GM21360 (cell line): Measurements from ENCODE around the gene PC.

ENCODE experiments used
- ATAC-seq: cut with Tn5 transposase; IDR thresholded peaks from one replicate; pipeline ENCODE4 v1.9.1; 2021; ENCODE audit warnings: mild to moderate bottlenecking, moderate library complexity; ENCODE audit not compliant: unreplicated experiment

Gene PC

GRCh38 chr11:66887526-66887925 is 70.7 kb downstream of the PC start:
- no peak for ATAC-seq

GRCh38 chr11:66886671-66887221 is 71.4 kb downstream of the PC start:
- ATAC-seq = no peak

DNA sequence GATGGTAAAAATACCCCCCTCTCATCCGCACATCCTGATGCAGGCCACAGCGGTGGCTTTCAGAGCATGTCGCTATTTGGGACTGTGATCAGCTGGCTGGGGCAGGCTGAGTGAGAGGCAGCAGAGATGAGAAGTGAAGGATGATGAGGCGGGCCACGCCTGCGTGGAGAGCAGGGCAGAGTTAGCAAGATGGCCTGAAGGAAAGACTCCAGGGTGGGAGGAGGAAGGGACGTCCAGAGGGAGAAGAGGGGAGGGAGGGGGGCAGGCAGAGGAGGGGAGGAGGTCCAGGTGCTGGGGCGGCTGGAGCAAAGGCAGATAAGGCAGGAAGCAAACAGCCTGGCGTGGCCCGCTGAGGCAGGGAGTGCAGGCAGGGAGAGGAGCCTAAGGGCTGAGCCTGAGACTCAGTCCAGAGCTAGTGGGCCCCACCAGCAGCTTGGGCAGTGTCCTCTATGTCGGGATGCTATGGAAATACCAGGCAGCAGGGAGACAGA is 72.2 kb downstream of the PC start:
- ATAC-seq = no peak

DNA sequence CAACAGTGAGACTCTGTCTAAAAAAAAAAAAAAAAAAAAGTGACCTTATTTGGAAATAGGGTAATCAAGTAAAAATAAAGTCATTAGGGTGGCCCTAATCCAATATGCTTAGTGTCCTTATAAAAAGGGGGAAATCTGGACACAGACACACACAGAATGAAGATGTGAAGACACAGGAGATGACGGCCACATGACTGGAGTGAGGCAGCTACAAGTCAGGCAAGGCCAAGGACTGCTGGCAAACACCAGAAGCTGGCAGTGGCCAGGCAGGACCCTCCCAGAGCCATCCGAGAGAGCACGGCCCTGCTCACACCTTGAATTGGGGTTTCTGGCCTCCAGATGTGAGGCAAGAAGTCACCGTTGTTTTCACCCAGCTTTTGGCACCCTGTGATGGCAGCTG is 72.7 kb downstream of the PC start:
- ATAC-seq = no peak

DNA sequence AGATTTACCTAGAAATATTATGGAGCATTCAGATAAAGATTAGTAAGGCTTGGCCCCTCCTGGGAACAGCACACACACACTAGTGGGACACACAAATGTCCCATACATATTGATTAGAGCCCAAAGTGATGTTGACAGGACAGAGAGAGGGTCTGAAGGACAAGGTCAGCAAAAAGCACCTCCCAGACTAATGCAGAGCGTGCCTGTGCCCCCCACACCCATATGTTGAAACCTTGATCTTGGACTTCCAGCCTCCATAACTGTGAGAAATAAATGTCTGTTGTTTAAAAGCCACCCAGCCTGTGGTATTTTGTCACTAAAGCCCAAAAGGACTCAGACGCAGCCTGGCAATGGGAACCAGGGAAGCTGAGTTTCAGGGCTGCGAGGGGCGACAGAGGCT is 73.7 kb downstream of the PC start:
- no peak for ATAC-seq

DNA sequence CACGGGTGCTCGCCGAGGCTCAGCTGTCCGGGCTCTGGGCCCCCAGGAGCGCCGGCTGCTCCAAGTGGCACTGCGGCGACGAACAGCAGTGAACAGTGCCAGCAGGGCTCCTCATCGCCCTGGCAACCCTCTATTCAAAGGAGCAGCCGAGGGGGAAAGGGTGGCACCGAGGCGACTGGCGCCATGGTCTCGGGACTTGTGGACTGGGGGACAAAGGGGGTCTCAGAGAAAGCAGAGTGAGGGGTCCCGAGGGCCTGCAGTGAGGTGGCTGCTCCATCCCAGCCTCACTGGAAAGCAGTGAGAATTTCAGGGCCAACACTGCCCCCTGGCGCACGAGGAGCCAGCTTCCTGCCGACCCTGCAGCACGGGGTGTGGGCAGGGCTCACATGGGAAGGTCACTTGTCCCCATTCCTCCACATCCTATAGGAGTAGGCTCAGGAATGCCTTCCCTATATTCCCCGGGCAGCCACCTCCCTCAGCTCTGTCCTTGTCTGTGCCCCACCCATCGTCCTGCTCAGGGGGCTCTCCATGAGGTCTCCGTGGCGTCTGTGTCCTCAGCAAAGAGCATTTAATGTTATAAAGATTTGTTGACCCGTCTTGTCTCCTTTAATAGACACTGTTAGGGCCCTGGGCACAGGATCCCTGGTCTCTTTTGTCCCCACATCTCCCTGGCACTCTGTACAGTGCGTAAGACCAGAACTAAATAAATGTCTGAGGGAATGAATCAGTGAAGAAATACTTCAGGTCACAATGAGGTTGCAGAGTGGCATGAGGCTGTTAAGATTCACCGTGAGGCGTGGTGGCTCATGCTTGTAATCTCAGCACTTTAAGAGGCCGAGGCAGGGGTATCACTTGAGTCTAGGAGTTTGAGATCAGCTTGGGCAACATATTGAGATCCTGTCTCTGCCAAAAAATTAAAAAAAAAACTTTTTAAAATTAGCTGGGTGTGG is 74.9 kb downstream of the PC start:
- no peak for ATAC-seq

DNA sequence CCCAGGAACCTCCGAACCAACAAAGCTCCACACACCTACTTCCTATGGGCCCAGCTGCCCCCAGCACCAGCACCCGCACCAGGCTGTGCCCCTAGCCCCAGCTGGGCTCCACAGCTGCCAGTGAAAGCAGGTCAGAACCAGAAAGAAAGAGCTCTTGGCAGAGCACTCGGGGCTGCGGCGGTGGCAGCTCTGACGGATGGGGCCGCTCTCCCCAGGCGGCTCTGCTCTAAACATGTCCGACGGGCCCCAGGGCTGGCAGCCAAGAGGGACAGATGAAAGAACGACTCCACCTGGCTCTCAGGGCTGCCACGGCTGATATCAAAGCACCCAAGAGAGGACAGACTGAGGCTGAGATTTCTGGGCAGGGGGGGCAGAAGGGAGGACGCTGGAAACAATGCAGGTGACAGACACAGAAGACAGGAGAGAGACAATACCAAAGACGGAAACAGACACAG is 75.6 kb downstream of the PC start:
- ATAC-seq = no peak

DNA sequence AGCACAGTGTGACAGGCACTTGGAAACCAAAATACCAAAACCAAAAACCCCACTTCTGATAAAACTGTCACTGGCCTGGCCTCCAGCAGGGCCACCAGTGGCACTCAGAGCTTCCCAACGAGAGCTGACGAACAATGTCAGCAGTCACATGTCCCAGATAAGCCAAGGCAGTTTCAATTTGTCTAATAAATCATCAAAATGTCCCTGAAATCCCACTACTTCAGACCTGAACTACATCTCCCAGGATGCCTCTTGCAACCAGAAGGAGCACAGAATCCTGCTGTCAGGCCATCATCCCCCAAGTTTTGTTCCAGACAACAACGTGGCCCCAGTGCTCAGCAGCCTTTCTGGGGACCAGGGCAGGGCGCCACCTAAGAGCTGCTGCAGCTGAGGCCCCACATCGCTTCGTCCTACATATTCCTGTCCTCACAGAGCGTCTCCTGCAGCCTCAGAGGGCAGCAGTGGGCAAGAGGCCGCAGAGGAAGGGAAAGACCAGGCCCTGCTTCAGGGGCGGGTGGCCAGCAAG is 76.2 kb downstream of the PC start:
- no peak for ATAC-seq

DNA sequence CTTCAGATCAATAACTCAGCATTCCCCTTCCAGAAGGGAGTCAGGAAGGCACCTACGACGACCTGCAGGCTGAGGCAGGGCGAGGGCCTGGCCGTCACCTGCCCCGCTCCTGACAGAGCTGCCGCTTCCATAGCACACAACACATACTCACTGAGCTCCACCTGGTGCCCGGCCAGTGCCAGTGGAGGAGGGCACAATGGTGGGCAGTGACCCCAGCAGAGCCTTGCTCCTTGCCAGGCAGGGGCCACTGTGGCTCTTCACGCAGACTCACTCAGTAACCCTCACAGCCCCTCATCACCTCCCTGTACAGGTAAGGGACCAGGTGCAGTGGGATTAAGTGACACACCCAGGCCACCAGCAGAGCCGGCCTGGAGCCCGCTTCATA is 76.7 kb downstream of the PC start:
- no peak for ATAC-seq

- ATAC-seq = no peak
Observed at GRCh38 chr11:66880496-66881450, 77.4 kb downstream of the PC start.

DNA sequence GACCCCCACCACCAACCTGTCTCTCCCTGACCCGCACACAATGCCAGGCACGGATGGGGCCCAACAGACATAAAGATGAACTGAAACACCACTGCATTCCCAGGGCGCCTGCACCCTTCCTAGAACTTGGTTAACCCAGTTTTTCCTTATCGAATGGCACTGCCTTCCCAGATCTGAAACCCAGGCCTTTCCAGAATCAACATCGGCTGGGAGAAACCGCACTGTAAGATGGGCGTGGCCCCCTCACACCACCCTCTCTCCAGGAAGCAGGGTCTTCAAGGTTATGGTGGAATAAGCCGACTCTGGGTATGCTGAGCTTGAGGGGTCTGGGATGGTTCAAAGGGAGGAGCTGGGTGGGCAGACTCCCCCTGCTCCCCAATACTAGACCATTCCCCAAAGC is 78.2 kb downstream of the PC start:
- no peak for ATAC-seq

DNA sequence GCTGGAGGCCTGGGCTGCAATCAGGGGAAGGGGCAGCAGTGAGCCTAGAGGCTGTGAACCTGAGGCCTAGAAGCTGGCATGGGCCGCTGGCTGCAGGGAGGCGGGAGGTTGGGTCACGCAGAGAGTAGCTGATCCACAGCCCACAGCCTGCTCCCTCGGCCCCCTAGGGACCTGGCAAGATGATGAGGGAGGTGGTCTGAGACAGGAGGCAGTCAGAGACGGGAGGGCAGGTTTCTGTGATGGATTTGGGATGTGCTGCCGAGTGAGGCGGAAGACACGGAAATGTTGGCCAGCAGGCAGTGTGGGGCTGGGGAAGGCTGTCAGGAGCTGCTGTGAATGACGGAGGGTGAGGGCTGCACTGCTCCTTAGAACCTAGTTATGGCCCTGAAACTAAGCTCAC is 78.6 kb downstream of the PC start:
- ATAC-seq = no peak

- ATAC-seq = no peak
Observed at GRCh38 chr11:66879000-66879399, 79.2 kb downstream of the PC start.

- no peak for ATAC-seq
Observed at GRCh38 chr11:66878474-66878873, 79.7 kb downstream of the PC start.

GRCh38 chr11:66877588-66878385 is 80.4 kb downstream of the PC start:
- ATAC-seq = no peak

DNA sequence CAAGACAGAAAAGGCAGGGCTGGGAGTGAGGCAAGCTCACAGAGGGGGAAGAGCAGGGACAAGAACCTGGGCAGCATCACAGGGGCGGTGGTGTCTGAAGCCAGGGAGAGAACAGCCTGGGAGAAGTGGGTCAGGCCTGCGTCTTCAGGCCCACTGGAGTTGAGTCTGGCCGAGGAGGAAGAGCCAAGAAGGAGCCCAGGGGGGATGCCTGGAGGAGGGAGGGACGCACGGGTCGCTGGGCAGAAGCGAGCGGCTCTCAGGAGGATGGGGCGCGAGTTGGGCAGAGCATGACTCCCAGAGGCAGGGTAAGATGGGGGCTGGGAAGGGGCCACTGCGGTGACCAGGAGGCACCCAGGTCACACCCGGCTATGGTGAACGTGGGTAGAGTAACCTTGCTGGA is 82.8 kb downstream of the PC start:
- no peak for ATAC-seq

DNA sequence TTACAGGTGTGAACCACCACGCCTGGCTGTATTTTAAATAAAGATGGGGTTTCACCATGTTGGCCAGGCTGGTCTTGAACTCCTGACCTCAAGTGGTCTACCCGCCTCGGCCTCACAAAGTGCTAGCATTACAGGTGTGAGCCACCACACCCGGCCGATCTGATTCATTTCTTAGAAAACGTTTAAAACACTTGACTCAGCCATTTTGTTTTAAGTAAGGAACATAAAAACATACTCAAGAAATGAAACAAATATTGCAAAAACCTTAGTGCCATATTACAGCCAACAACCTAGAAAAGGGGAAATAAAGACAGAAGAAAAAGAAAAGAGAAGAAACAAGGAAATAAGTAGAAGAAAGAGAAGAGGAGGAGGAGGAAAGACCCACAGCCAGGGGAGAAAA is 84.0 kb downstream of the PC start:
- no peak for ATAC-seq

- ATAC-seq = no peak
Observed at GRCh38 chr11:66871521-66871901, 86.7 kb downstream of the PC start.

- no peak for ATAC-seq
Observed at GRCh38 chr11:66870616-66871520, 87.3 kb downstream of the PC start.
